Body of pancreas (tissue), 4 donors: ENCODE measurements around the gene PLA2G15. TPM values are rescaled to one million over a fixed set of nuclear protein-coding genes. Genes with fewer than 3 reads are reported as not detected.
A peak's percentile ranks its signal among the peaks of the same experiment; 100 is the strongest.

Experiments used
- ATAC-seq: fragments of 150-250 bp; one replicate; pipeline ENCODE4 v1.9.1; 2016
- DNase-seq, 4 donors: peaks; one replicate each; pipeline ENCODE4 v3.0.0-alpha.2; 2019
- H3K27ac ChIP-seq, 4 donors: fragments of 200-600 bp; sonication (generic); 1 replicate in 3 of 4; 2 replicates in 1 of 4; pipeline versions ENCODE4 v1.5.1 to v1.6.1; 2016 to 2019; ENCODE audit warnings: mild to moderate bottlenecking in 1 of 4, mixed read lengths in 1 of 4, moderate library complexity in 1 of 4
- H3K27me3 ChIP-seq, 2 donors: fragments of 200-600 bp; sonication (generic); one replicate each; pipeline ENCODE4 v1.6.0; 2016; ENCODE audit warnings: mild to moderate bottlenecking in 1 of 2
- H3K36me3 ChIP-seq, 2 donors: fragments of 200-600 bp; sonication (generic); replicated peaks in 1 of 2; 2 replicates each; pipeline ENCODE4 v1.5.1; 2016; ENCODE audit warnings: low read depth in 2 of 2; ENCODE audit not compliant: insufficient read depth in 1 of 2
- H3K4me1 ChIP-seq: fragments of 200-600 bp; sonication (generic); one replicate; pipeline ENCODE4 v1.6.0; 2016
- H3K4me3 ChIP-seq, 2 donors: fragments of 200-600 bp; sonication (generic); 1 replicate in 1 of 2; 2 replicates in 1 of 2; pipeline ENCODE4 v1.5.1; 2016 to 2019
- H3K9me3 ChIP-seq, 3 donors: fragments of 200-600 bp; sonication (generic); 1 replicate in 2 of 3; 2 replicates in 1 of 3; pipeline ENCODE4 v1.5.1; 2016
- POLR2A ChIP-seq, 3 donors: fragments of 450-650 bp; IDR thresholded peaks; one replicate each; pipeline ENCODE4 v1.6.1; 2016; ENCODE audit warnings: antibody characterized with exemption in 3 of 3, mild to moderate bottlenecking in 2 of 3
- WGBS, 2 donors: methylation state at CpG; one replicate each; pipeline ENCODE4 v1.1.5; 2017; 5-methylcytosine and 5-hydroxymethylcytosine counted together
- intact Hi-C: fragments of 100-400 bp; cut with DNase I; formaldehyde crosslinking; loops from one replicate; pipeline ENCODE4 v1.15.1; 2023
- total RNA-seq, 2 donors: library from RNA; depleted of rRNA; stranded (reverse); fragments of >200 nt; gene quantifications; one replicate each; pipeline ENCODE4 v1.1.0, GENCODE V29; 2016
- TF ChIP-seq, protein P1 (sequence below), 7 experiments: fragments of 450-650 bp in 4 of 7; fragments of 200-600 bp in 3 of 7; sonication (generic) in 3 of 7; IDR thresholded peaks; one replicate each; pipeline ENCODE4 v1.5.1; 2016 to 2019; ENCODE audit warnings: antibody characterized with exemption in 7 of 7

The PLA2G15 gene
- total RNA-seq, 2 donors from 2014 or later: 8.2 to 9.6 TPM

GRCh38 chr16:68236137-68236825 lies 8.9 kb upstream of the PLA2G15 start:
- intact Hi-C loops: loop anchor here (10.0 kb wide), 1 partner anchor 171 kb away; no protein-coding TSS in a partner anchor
- Histone ChIP-seq H3K4me1 (peaks cover 53% of the 10 kb centered on the region), H3K27me3 (no peaks in the 10 kb centered on the region), H3K9me3 (no peaks in the 10 kb centered on the region), H3K27ac (peak overlapping the region; percentile 98 to 99 (median 99)), H3K36me3 (peaks cover 7 to 17% of the 10 kb centered on the region in 2 donors), H3K4me3 (peak overlapping the region; percentile 13 to 23)
- peak; percentile 94 to 96 (median 95) for DNase-seq
- 6 to 7% methylated on average over 9 to 44 of the region's 45 CpGs for WGBS, 2 donors
- ATAC-seq: peak; percentile 60
- TF ChIP-seq POLR2A (IDR thresholded peaks at IDR 0.05): peak; percentile 90 to 99 (median 96)
- TF ChIP-seq, protein P1, sequence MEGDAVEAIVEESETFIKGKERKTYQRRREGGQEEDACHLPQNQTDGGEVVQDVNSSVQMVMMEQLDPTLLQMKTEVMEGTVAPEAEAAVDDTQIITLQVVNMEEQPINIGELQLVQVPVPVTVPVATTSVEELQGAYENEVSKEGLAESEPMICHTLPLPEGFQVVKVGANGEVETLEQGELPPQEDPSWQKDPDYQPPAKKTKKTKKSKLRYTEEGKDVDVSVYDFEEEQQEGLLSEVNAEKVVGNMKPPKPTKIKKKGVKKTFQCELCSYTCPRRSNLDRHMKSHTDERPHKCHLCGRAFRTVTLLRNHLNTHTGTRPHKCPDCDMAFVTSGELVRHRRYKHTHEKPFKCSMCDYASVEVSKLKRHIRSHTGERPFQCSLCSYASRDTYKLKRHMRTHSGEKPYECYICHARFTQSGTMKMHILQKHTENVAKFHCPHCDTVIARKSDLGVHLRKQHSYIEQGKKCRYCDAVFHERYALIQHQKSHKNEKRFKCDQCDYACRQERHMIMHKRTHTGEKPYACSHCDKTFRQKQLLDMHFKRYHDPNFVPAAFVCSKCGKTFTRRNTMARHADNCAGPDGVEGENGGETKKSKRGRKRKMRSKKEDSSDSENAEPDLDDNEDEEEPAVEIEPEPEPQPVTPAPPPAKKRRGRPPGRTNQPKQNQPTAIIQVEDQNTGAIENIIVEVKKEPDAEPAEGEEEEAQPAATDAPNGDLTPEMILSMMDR (IDR thresholded peaks at IDR 0.05): peak in 1 of 7 experiments; percentile 10

DNA sequence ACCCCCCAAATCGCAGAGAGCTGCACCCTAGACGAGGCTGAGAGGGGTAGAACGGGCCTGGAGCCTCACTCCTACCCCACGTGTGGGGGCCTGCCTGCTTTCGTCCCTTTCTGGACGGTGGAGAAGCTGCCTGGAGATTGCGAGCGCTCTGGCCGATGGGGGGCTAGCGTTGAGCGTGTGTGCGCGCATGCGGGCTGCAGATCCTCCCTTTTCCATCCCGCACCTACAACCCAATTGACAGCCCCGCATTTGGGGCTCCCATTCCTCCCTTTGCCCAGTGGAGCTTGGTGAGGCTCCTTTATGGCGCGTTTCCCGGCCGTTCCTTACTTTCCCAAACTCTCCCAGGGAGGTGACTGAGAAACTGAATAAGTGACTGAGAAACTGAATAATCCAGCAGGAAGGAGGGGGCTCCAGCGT lies 8.3 kb upstream of the PLA2G15 start:
- H3K9me3 ChIP-seq: no peaks in the 10 kb centered on the region
- ATAC-seq (no peak), DNase-seq (peak in 1 of 4 donors; percentile 40)
- peak overlapping the region; percentile 12 to 13 for H3K4me3 ChIP-seq
- peak overlapping the region; percentile 98 to 99 (median 99) for H3K27ac ChIP-seq
- 11 to 12% methylated on average over 12 to 21 of the region's 21 CpGs for WGBS, 2 donors
- H3K4me1 ChIP-seq: peaks cover 53% of the 10 kb centered on the region
- TF ChIP-seq, protein P1 (IDR thresholded peaks at IDR 0.05): no peak
- no peak for TF ChIP-seq POLR2A (IDR thresholded peaks at IDR 0.05)
- peaks cover 7 to 11% of the 10 kb centered on the region in 2 donors for H3K36me3 ChIP-seq
- no peaks in the 10 kb centered on the region for H3K27me3 ChIP-seq
- intact Hi-C loops: loop anchor here (10.0 kb wide), 1 partner anchor 172 kb away; no protein-coding TSS in a partner anchor

- H3K4me1 ChIP-seq: peaks cover 51% of the 10 kb centered on the region
Measured at GRCh38 chr16:68237243-68238028, 7.7 kb upstream of the PLA2G15 start.

GRCh38 chr16:68238029-68238345 lies 7.2 kb upstream of the PLA2G15 start:
- peak overlapping the region in 1 of 2 donors; percentile 29 for H3K4me3 ChIP-seq
- no peaks in the 10 kb centered on the region for H3K9me3 ChIP-seq
- peak overlapping the region; percentile 76 to 99 (median 98) for H3K27ac ChIP-seq
- intact Hi-C loops: loop anchor here (10.0 kb wide), 1 partner anchor 173 kb away; no protein-coding TSS in a partner anchor
- H3K36me3 ChIP-seq: peaks cover 0 to 4% of the 10 kb centered on the region in 2 donors
- WGBS, 2 donors: 15 to 21% methylated on average over 19 to 20 of the region's 20 CpGs
- peaks cover 46% of the 10 kb centered on the region for H3K4me1 ChIP-seq
- ATAC-seq (no peak), DNase-seq (no peak)
- TF ChIP-seq, protein P1 (IDR thresholded peaks at IDR 0.05): no peak
- no peak for TF ChIP-seq POLR2A (IDR thresholded peaks at IDR 0.05)
- H3K27me3 ChIP-seq: no peaks in the 10 kb centered on the region

More at GRCh38 chr16:68237243-68238028, 7.7 kb upstream of the PLA2G15 start:
- peaks cover 3 to 5% of the 10 kb centered on the region in 2 donors for H3K36me3 ChIP-seq
- peak overlapping the region; percentile 98 to 99 (median 99) for H3K27ac ChIP-seq
- no peaks in the 10 kb centered on the region for H3K27me3 ChIP-seq
- intact Hi-C loops: loop anchor here (10.0 kb wide), 1 partner anchor 173 kb away; no protein-coding TSS in a partner anchor
- ATAC-seq: peak; percentile 71
- peak; percentile 83 to 97 (median 97) for TF ChIP-seq POLR2A (IDR thresholded peaks at IDR 0.05)
- TF ChIP-seq, protein P1 (IDR thresholded peaks at IDR 0.05): peak in 2 of 7 experiments; percentile 12 to 26
- peak overlapping the region; percentile 12 to 29 for H3K4me3 ChIP-seq
- peak; percentile 99 for DNase-seq
- no peaks in the 10 kb centered on the region for H3K9me3 ChIP-seq
- 0 to 1% methylated on average over 19 to 72 of the region's 72 CpGs for WGBS, 2 donors
